Lower leg skin (tissue), 4 donors: ENCODE measurements around the gene TAS1R2. TPM values are rescaled to one million over a fixed set of nuclear protein-coding genes. Genes with fewer than 3 reads are reported as not detected.

ENCODE experiments used
- DNase-seq, 2 donors: peaks; one replicate each; pipeline ENCODE4 v3.0.0-alpha.2; 2019; ENCODE audit warnings: low spot score in 2 of 2
- H3K4me3 ChIP-seq: fragments of 200-600 bp; sonication (generic); 2 replicates; pipeline ENCODE4 v1.5.1; 2017; ENCODE audit warnings: mild to moderate bottlenecking, low read depth; ENCODE audit not compliant: poor library complexity, severe bottlenecking
- CTCF ChIP-seq, 3 donors: fragments of 450-650 bp; IDR thresholded peaks; one replicate each; pipeline ENCODE4 v1.5.1; 2016; ENCODE audit warnings: antibody characterized with exemption in 3 of 3, mild to moderate bottlenecking in 3 of 3, moderate library complexity in 2 of 3
- POLR2A ChIP-seq, 2 donors: fragments of 450-650 bp; IDR thresholded peaks; one replicate each; pipeline ENCODE4 v1.6.1; 2016 to 2017; ENCODE audit warnings: antibody characterized with exemption in 2 of 2, mild to moderate bottlenecking in 1 of 2, moderate library complexity in 1 of 2
- WGBS, 2 donors: methylation state at CpG; one replicate each; pipeline ENCODE4 v1.1.5; 2018; 5-methylcytosine and 5-hydroxymethylcytosine counted together
- intact Hi-C: fragments of 100-400 bp; cut with DNase I; formaldehyde crosslinking; loops from one replicate; pipeline ENCODE4 v1.15.0; 2023; ENCODE audit warnings: low total_unique reads
- total RNA-seq, 4 donors: library from RNA; depleted of rRNA; stranded (reverse); fragments of >200 nt; gene quantifications; one replicate each; pipeline ENCODE4 v1.1.0, GENCODE V29; 2016

TAS1R2 gene
- total RNA-seq, 4 donors from 2014 or later = 0.38 TPM; not detected in 3

GRCh38 chr1:18803151-18803791 is 56.2 kb downstream of the TAS1R2 start:
- DNase-seq = no peak
- TF ChIP-seq POLR2A (IDR thresholded peaks at IDR 0.05) = no peak
- no peak for TF ChIP-seq CTCF (IDR thresholded peaks at IDR 0.05)
- 67 to 69% methylated on average over 13 of the region's 13 CpGs for WGBS, 2 donors
- intact Hi-C loops = no loop called here
- no peak overlapping the region for H3K4me3 ChIP-seq

- intact Hi-C loops = no loop called here
- H3K4me3 ChIP-seq = no peak overlapping the region
- TF ChIP-seq CTCF (IDR thresholded peaks at IDR 0.05) (no peak), POLR2A (IDR thresholded peaks at IDR 0.05) (no peak)
- WGBS, 2 donors = 89 to 91% methylated on average over 3 of the region's 3 CpGs
- DNase-seq = no peak
These were observed 57.2 kb downstream of the TAS1R2 start for GRCh38 chr1:18802231-18802630.

GRCh38 chr1:18800258-18800657 is 59.2 kb downstream of the TAS1R2 start:
- no peak for TF ChIP-seq CTCF (IDR thresholded peaks at IDR 0.05)
- WGBS, 2 donors = 80 to 85% methylated on average over 6 of the region's 6 CpGs
- DNase-seq = no peak
- no peak overlapping the region for H3K4me3 ChIP-seq
- intact Hi-C loops = no loop called here

GRCh38 chr1:18799454-18799853 is 60.0 kb downstream of the TAS1R2 start:
- intact Hi-C loops = no loop called here
- no peak for DNase-seq
- no peak for TF ChIP-seq CTCF (IDR thresholded peaks at IDR 0.05)
- TF ChIP-seq POLR2A (IDR thresholded peaks at IDR 0.05) = no peak
- WGBS, 2 donors = 47 to 62% methylated on average over 3 of the region's 3 CpGs
- H3K4me3 ChIP-seq = no peak overlapping the region

- 77% methylated on average over 5 to 6 of the region's 6 CpGs for WGBS, 2 donors
- H3K4me3 ChIP-seq = no peak overlapping the region
- DNase-seq = no peak
- intact Hi-C loops = no loop called here
- no peak for TF ChIP-seq CTCF (IDR thresholded peaks at IDR 0.05)
- TF ChIP-seq POLR2A (IDR thresholded peaks at IDR 0.05) = no peak
These were observed 60.5 kb downstream of the TAS1R2 start for GRCh38 chr1:18798946-18799345.

GRCh38 chr1:18798533-18798932 is 60.9 kb downstream of the TAS1R2 start:
- H3K4me3 ChIP-seq = no peak overlapping the region
- TF ChIP-seq CTCF (IDR thresholded peaks at IDR 0.05) (no peak), POLR2A (IDR thresholded peaks at IDR 0.05) (no peak)
- 88% methylated on average over 13 of the region's 13 CpGs for WGBS, 2 donors
- intact Hi-C loops = no loop called here
- no peak for DNase-seq
